Loucy (cell line): Measurements from ENCODE around the gene SECISBP2.

Experiments used
- H2AFZ ChIP-seq: fragments of 200-600 bp; sonication (generic); 2 replicates; pipeline ENCODE4 v1.6.0; 2016; ENCODE audit warnings: antibody characterized with exemption, mild to moderate bottlenecking, low read length, moderate library complexity
- H3F3A ChIP-seq: fragments of 200-600 bp; 2 replicates; pipeline ENCODE4 v1.6.0; 2016; ENCODE audit warnings: antibody characterized with exemption, low read depth, mild to moderate bottlenecking
- H3K27me3 ChIP-seq: fragments of 200-600 bp; sonication (generic); 2 replicates; pipeline ENCODE4 v1.6.1; 2014; ENCODE audit warnings: low read length, mild to moderate bottlenecking; ENCODE audit not compliant: insufficient read depth, poor library complexity, severe bottlenecking
- H3K36me3 ChIP-seq: fragments of 200-600 bp; sonication (generic); 2 replicates; pipeline ENCODE4 v1.6.1; 2016; ENCODE audit warnings: low read length; ENCODE audit not compliant: insufficient read depth
- H3K4me1 ChIP-seq: fragments of 200-600 bp; sonication (generic); 2 replicates; pipeline ENCODE4 v1.5.1; 2014; ENCODE audit warnings: low read length, mild to moderate bottlenecking; ENCODE audit not compliant: insufficient read depth, poor library complexity, severe bottlenecking
- H3K4me2 ChIP-seq: fragments of 200-600 bp; sonication (generic); 2 replicates; pipeline ENCODE4 v1.6.0; 2014; ENCODE audit warnings: antibody characterized with exemption, low read length, low read depth, mild to moderate bottlenecking; ENCODE audit not compliant: poor library complexity, severe bottlenecking
- H3K4me3 ChIP-seq: fragments of 200-600 bp; sonication (generic); 2 replicates; pipeline ENCODE4 v1.5.1; 2014; ENCODE audit warnings: low read length, mild to moderate bottlenecking, mixed read lengths; ENCODE audit not compliant: poor library complexity, severe bottlenecking
- H3K79me2 ChIP-seq: fragments of 200-600 bp; sonication (generic); 2 replicates; pipeline ENCODE4 v1.6.1; 2014; ENCODE audit warnings: low read length; ENCODE audit not compliant: insufficient read depth
- H3K9ac ChIP-seq: fragments of 200-600 bp; sonication (generic); 2 replicates; pipeline ENCODE4 v1.6.0; 2014; ENCODE audit warnings: mild to moderate bottlenecking, low read depth, low read length, moderate library complexity; ENCODE audit not compliant: poor library complexity, severe bottlenecking
- H3K9me2 ChIP-seq: fragments of 200-600 bp; sonication (generic); replicated peaks from 2 replicates; pipeline ENCODE4 v1.6.1; 2016; ENCODE audit warnings: low read depth, low read length, mixed read lengths
- H3K9me3 ChIP-seq: fragments of 200-600 bp; sonication (generic); 2 replicates; pipeline ENCODE4 v1.6.1; 2014; ENCODE audit warnings: mild to moderate bottlenecking, antibody characterized with exemption, low read length, low read depth; ENCODE audit not compliant: insufficient read depth
- H4K20me1 ChIP-seq: fragments of 200-600 bp; sonication (generic); 2 replicates; pipeline ENCODE4 v1.6.0; 2014; ENCODE audit warnings: antibody characterized with exemption, low read length, mild to moderate bottlenecking; ENCODE audit not compliant: insufficient read depth, poor library complexity, severe bottlenecking
- EZH2phosphoT487 ChIP-seq: fragments of 200-600 bp; IDR thresholded peaks from 2 replicates; pipeline ENCODE4 v1.6.1; 2018; ENCODE audit warnings: antibody characterized with exemption, mild to moderate bottlenecking, moderate library complexity, borderline replicate concordance
- TF ChIP-seq, protein P1 (sequence below): fragments of 200-600 bp; sonication (generic); conservative IDR thresholded peaks from 2 replicates; pipeline ENCODE4 v1.5.1; 2014; ENCODE audit warnings: mild to moderate bottlenecking, antibody characterized with exemption, low read length

SECISBP2 gene

DNA sequence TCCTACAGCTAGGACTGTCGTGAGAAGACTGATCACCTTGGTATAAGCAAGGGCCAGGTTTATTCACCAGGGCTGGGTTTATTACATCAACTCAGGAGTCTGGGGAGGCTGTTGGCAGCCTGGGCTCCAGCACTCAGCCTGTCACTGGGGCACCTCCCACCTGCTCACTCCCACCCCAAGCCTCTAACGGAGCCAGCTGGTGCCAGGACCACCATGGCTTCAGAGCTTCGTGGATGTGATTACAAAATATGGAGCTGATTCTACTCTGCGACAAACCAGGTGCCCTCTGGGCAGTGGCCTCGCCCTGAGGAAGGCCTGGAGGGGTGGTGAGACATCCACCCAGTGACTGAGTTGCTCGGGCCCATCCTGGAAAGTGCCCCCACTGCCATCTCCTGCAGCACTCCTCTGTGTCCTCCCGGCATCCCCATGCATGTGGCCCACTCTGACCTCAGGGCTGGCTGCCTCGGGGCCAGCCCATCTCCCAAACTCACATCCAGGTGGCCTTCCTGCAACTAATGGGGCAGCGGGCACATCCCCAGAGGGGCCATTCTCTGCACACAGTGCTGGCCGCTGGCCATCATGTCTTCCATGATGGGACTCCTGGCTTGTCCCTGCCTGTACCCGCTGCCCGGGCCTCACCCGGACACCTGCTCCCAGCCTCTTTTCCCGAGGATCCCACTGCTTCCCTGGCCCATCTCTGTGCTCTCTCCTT lies 49.6 kb downstream of the SECISBP2 start:
- Histone ChIP-seq H3K27me3 (no peaks in the 10 kb centered on the region), H3K4me1 (peaks cover 5% of the 10 kb centered on the region), H3K4me3 (no peak overlapping the region), H3K79me2 (no peaks in the 10 kb centered on the region), H3F3A (no peaks in the 10 kb centered on the region), H3K4me2 (no peak overlapping the region), H4K20me1 (no peaks in the 10 kb centered on the region), H3K9me3 (no peaks in the 10 kb centered on the region), H3K36me3 (no peaks in the 10 kb centered on the region; the same call in 1 of the 2 replicates), H3K9me2 (no peaks in the 10 kb centered on the region), H2AFZ (no peak overlapping the region), H3K9ac (no peak overlapping the region)
- no peak for TF ChIP-seq EZH2phosphoT487
- TF ChIP-seq, protein P1, sequence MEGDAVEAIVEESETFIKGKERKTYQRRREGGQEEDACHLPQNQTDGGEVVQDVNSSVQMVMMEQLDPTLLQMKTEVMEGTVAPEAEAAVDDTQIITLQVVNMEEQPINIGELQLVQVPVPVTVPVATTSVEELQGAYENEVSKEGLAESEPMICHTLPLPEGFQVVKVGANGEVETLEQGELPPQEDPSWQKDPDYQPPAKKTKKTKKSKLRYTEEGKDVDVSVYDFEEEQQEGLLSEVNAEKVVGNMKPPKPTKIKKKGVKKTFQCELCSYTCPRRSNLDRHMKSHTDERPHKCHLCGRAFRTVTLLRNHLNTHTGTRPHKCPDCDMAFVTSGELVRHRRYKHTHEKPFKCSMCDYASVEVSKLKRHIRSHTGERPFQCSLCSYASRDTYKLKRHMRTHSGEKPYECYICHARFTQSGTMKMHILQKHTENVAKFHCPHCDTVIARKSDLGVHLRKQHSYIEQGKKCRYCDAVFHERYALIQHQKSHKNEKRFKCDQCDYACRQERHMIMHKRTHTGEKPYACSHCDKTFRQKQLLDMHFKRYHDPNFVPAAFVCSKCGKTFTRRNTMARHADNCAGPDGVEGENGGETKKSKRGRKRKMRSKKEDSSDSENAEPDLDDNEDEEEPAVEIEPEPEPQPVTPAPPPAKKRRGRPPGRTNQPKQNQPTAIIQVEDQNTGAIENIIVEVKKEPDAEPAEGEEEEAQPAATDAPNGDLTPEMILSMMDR, result no peak

- Histone ChIP-seq H3K9ac (no peak overlapping the region), H4K20me1 (no peaks in the 10 kb centered on the region), H2AFZ (no peak overlapping the region), H3K79me2 (no peaks in the 10 kb centered on the region), H3K4me3 (no peak overlapping the region), H3K27me3 (no peaks in the 10 kb centered on the region), H3K4me1 (peaks cover 11% of the 10 kb centered on the region), H3K36me3 (no peaks in the 10 kb centered on the region), H3K9me3 (no peaks in the 10 kb centered on the region), H3K4me2 (no peak overlapping the region), H3F3A (no peaks in the 10 kb centered on the region), H3K9me2 (no peaks in the 10 kb centered on the region)
- TF ChIP-seq EZH2phosphoT487, result no peak
- TF ChIP-seq, protein P1, result no peak
These were observed 50.2 kb downstream of the SECISBP2 start for GRCh38 chr9:89368550-89368949.

DNA sequence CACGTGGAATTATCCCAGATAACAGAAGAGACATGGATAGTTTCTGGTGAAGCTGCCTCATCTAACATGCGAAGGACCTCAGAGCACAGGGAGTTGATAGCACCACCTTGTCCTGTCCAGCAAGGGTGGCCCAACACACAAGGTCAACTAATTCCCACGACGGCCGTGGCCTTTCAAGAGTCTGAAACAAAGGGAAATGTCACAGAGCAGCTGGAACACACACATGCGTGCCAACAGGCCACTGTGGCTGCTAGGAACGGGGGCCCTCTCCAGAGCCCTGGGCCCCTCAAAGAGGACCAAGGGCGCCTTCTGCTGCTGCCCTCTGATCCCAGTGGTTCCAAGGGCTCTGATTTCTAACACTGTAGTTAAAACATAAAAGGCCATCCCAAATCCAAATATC lies 50.7 kb downstream of the SECISBP2 start:
- Histone ChIP-seq H3K79me2 (no peaks in the 10 kb centered on the region), H3K9me3 (no peaks in the 10 kb centered on the region), H3K4me2 (no peak overlapping the region), H3K9me2 (no peaks in the 10 kb centered on the region), H3K4me3 (no peak overlapping the region), H3K9ac (no peak overlapping the region), H3K36me3 (no peaks in the 10 kb centered on the region), H4K20me1 (no peaks in the 10 kb centered on the region), H3K4me1 (peaks cover 15% of the 10 kb centered on the region), H2AFZ (no peak overlapping the region), H3K27me3 (no peaks in the 10 kb centered on the region), H3F3A (no peaks in the 10 kb centered on the region)
- no peak for TF ChIP-seq EZH2phosphoT487
- TF ChIP-seq, protein P1, result no peak
